Measurements from ENCODE around the gene PACC1. TPM values are rescaled to one million over a fixed set of nuclear protein-coding genes. Genes with fewer than 3 reads are reported as not detected.
A peak's percentile ranks its signal among the peaks of the same experiment; 100 is the strongest.

Gene PACC1
- polyA plus RNA-seq, 1 experiment, result 12.7 TPM

DNA sequence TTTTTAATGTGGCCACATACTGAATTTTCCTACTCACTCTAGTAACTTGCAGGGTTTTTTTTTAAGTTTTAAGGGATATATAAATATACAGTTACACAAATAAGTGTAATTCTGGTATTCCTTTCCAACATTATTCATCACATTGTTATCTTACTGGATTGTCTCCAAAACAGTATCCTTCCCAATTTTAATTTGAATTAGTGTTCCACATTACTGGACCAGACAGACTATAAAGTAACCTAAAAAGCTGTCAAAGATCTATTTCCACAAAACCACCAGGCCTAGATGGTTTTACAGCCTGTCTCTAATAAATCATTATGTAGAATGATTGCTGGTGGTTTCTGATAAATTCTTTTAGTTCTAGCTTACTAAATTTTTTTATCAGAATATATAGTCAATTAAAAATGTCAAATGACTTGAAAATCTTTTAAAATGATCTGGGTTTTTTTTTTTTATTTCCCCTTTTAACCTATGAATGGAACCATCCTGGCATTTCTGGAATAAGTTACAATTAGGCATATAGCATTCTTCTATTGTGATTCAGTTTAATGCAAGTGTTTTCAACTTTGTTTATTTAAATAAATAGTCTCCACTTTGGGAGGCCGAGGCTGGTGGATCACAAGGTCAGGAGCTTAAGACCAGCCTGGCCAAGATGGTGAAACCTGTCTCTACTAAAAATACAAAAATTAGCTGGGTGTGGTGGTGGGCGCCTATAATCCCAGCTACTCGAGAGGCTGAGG lies 59.3 kb downstream of the PACC1 start:
- H3K4me3 ChIP-seq (ENCODE audit: low read depth, low read length), result no peak overlapping the region
- DNase-seq (ENCODE audit: low read depth), result peak; percentile 26
- POLR2A ChIA-PET, result interaction anchor here (0.6 kb wide), 1 partner anchor 255 kb away, joined by 8 read pairs; no protein-coding TSS in a partner anchor
- H3K36me3 ChIP-seq (ENCODE audit: control insufficient read depth, insufficient read depth, low read length), result no peaks in the 10 kb centered on the region
- H3K27me3 ChIP-seq (ENCODE audit: control insufficient read depth, insufficient read depth, low read length), result no peaks in the 10 kb centered on the region
- TF ChIP-seq CTCF (IDR thresholded peaks at IDR 0.05; ENCODE audit: insufficient read depth, low read depth, low read length), result no peak
- CTCF ChIA-PET, result interaction anchor here (0.8 to 3.0 kb wide), 4 partner anchors 12 to 320 kb away, joined by 3 to 10 read pairs (median 4); partner anchors contain the start of genes DTL and INTS7

DNA sequence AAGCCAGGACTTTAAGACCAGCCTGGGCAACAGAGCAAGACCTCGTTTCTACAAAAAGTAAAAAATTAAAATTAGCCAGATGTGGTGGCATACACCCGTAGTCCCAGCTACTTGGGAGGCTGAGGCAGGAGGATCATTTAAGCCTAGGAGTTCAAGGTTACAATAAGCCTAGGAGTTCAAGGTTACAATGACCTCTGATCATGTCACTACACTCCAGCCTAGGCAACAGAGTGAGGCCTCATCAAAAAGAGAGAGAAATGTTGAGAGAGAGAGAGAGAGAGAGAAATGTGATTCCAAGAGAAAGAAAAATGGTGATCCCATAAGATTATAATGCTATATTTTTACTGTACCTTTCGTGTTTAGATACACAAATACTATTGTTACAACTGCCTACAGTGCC lies 60.2 kb downstream of the PACC1 start:
- no peak for DNase-seq (ENCODE audit: low read depth)
- Histone ChIP-seq H3K36me3 (ENCODE audit: control insufficient read depth, insufficient read depth, low read length) (no peaks in the 10 kb centered on the region), H3K4me3 (ENCODE audit: low read depth, low read length) (no peak overlapping the region), H3K27me3 (ENCODE audit: control insufficient read depth, insufficient read depth, low read length) (no peaks in the 10 kb centered on the region)
- CTCF ChIA-PET, result interaction anchor here (3.0 kb wide), 1 partner anchor 13 kb away, joined by 10 read pairs; no protein-coding TSS in a partner anchor
- POLR2A ChIA-PET, result no interaction called here
- TF ChIP-seq CTCF (IDR thresholded peaks at IDR 0.05; ENCODE audit: insufficient read depth, low read depth, low read length), result no peak

GRCh38 chr1:212353181-212353580 lies 61.5 kb downstream of the PACC1 start:
- ChIA-PET CTCF (interaction anchor here (3.0 kb wide), 1 partner anchor 15 kb away, joined by 10 read pairs; no protein-coding TSS in a partner anchor), POLR2A (no interaction called here)
- no peak for DNase-seq (ENCODE audit: low read depth)
- H3K27me3 ChIP-seq (ENCODE audit: control insufficient read depth, insufficient read depth, low read length), result no peaks in the 10 kb centered on the region
- no peaks in the 10 kb centered on the region for H3K36me3 ChIP-seq (ENCODE audit: control insufficient read depth, insufficient read depth, low read length)
- no peak for TF ChIP-seq CTCF (IDR thresholded peaks at IDR 0.05; ENCODE audit: insufficient read depth, low read depth, low read length)
- no peak overlapping the region for H3K4me3 ChIP-seq (ENCODE audit: low read depth, low read length)

DNA sequence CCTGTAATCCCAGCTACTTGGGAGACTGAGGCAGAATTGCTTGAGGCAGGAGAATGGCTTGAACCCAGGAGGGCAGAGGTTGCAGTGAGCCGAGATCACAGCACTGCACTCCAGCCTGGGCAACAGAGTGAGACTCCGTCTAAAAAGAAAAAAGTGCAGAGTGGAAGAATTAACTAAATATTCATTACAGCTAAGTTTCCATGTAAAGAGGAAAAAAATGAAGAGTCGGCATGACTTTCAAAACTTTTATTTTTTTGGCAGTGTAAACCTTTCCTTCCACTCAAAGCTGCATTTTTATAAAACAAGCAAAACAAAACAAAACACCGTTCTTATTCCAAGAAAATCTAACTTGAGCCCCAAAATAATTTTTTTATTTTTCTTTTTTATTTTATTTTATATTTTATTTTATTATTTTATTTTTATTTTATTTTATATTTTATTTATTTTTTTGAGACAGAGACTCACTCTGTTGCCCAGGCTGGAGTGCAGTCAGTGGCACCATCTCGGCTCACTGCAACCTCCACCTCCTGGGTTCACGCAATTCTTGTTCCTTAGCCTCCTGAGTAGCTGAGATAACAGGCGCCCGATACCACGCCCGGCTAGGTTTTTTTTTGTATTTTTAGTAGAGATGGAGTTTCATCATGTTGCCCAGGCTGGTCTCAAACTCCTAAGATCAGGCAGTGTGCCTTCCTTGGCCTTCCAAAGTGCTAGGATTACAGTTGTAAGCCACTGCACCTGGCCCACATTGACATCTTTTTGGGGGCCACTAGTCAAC lies 62.9 kb downstream of the PACC1 start:
- Histone ChIP-seq H3K36me3 (ENCODE audit: control insufficient read depth, insufficient read depth, low read length) (no peaks in the 10 kb centered on the region), H3K4me3 (ENCODE audit: low read depth, low read length) (no peak overlapping the region), H3K27me3 (ENCODE audit: control insufficient read depth, insufficient read depth, low read length) (no peaks in the 10 kb centered on the region)
- CTCF ChIA-PET, result interaction anchor here (0.6 to 1.4 kb wide), 2 partner anchors 8 to 125 kb away, joined by 3 to 4 read pairs; no protein-coding TSS in a partner anchor
- POLR2A ChIA-PET, result no interaction called here
- no peak for DNase-seq (ENCODE audit: low read depth)
- TF ChIP-seq CTCF (IDR thresholded peaks at IDR 0.05; ENCODE audit: insufficient read depth, low read depth, low read length), result no peak

- no peak for DNase-seq (ENCODE audit: low read depth)
Measured at GRCh38 chr1:212346601-212347000, 68.1 kb downstream of the PACC1 start.

More at GRCh38 chr1:212346601-212347000, 68.1 kb downstream of the PACC1 start:
- POLR2A ChIA-PET, result no interaction called here
- Histone ChIP-seq H3K36me3 (ENCODE audit: control insufficient read depth, insufficient read depth, low read length) (no peaks in the 10 kb centered on the region), H3K27me3 (ENCODE audit: control insufficient read depth, insufficient read depth, low read length) (no peaks in the 10 kb centered on the region), H3K4me3 (ENCODE audit: low read depth, low read length) (no peak overlapping the region)
- TF ChIP-seq CTCF (IDR thresholded peaks at IDR 0.05; ENCODE audit: insufficient read depth, low read depth, low read length), result no peak
- CTCF ChIA-PET, result no interaction called here
